Activated CD8-positive, alpha-beta memory T cell treated with anti-CD3 and anti-CD28 coated beads, Interleukin-2, amount 10 ng/mL, durations not matched to agents 7 days and 5 days (primary cell): Measurements from ENCODE around the gene MAB21L4. TPM values are rescaled to one million over a fixed set of nuclear protein-coding genes. Genes with fewer than 3 reads are reported as not detected.

Experiments
- ATAC-seq: fragments of 150-1000 bp; cut with Tn5 transposase; one replicate; pipeline ENCODE4 v1.10.0; 2021; ENCODE audit warnings: moderate library complexity
- CTCF ChIA-PET: fragments of 350-600 bp; sonication (Branson Sonifier 250); formaldehyde crosslinking; loops from one replicate; lab custom pipeline; 2021; ENCODE audit warnings: antibody characterized with exemption; lab: Charles Lee
- DNase-seq: peaks from one replicate; pipeline ENCODE4 v3.0.0-alpha.2; 2020
- H3K27ac Mint-ChIP-seq: one replicate; pipeline ENCODE4 v1.8.0; 2021; ENCODE audit warnings: mild to moderate bottlenecking, mixed read lengths
- H3K27me3 Mint-ChIP-seq: one replicate; pipeline ENCODE4 v1.8.0; 2021; ENCODE audit warnings: mixed read lengths
- H3K36me3 Mint-ChIP-seq: one replicate; pipeline ENCODE4 v1.8.0; 2021; ENCODE audit warnings: mild to moderate bottlenecking, mixed read lengths
- H3K4me1 Mint-ChIP-seq: one replicate; pipeline ENCODE4 v1.8.0; 2021; ENCODE audit warnings: mixed read lengths
- H3K4me3 Mint-ChIP-seq: one replicate; pipeline ENCODE4 v1.8.0; 2021; ENCODE audit warnings: mild to moderate bottlenecking, moderate library complexity, mixed read lengths
- H3K9me3 Mint-ChIP-seq: one replicate; pipeline ENCODE4 v1.8.0; 2022; ENCODE audit warnings: low read depth, mixed read lengths
- total RNA-seq, 2 experiments: library from RNA; stranded (reverse); gene quantifications; one replicate each; pipeline ENCODE4 v1.2.3, GENCODE V29; 2021

Gene MAB21L4
- total RNA-seq, 2 experiments from 2014 or later = not detected

GRCh38 chr2:240911641-240912265, 15.8 kb upstream of the MAB21L4 start:
- no peaks in the 10 kb centered on the region for H3K36me3 Mint-ChIP-seq
- DNase-seq = no peak
- H3K9me3 Mint-ChIP-seq = no peaks in the 10 kb centered on the region
- H3K4me3 Mint-ChIP-seq = no peak overlapping the region
- H3K4me1 Mint-ChIP-seq = no peaks in the 10 kb centered on the region
- CTCF ChIA-PET = interaction anchor here (1.4 kb wide), 1 partner anchor 116 kb away, joined by 3 read pairs; no protein-coding TSS in a partner anchor
- peaks cover 14% of the 10 kb centered on the region for H3K27me3 Mint-ChIP-seq
- H3K27ac Mint-ChIP-seq = no peak overlapping the region
- ATAC-seq = no peak

GRCh38 chr2:240909216-240909974, 13.4 kb upstream of the MAB21L4 start:
- DNase-seq = no peak
- no peaks in the 10 kb centered on the region for H3K4me1 Mint-ChIP-seq
- peaks cover 9% of the 10 kb centered on the region for H3K27me3 Mint-ChIP-seq
- H3K4me3 Mint-ChIP-seq = no peak overlapping the region
- H3K27ac Mint-ChIP-seq = no peak overlapping the region
- no peaks in the 10 kb centered on the region for H3K36me3 Mint-ChIP-seq
- CTCF ChIA-PET = no interaction called here
- no peaks in the 10 kb centered on the region for H3K9me3 Mint-ChIP-seq
- no peak for ATAC-seq

GRCh38 chr2:240906911-240907590, 11.1 kb upstream of the MAB21L4 start:
- Mint-ChIP-seq H3K9me3 (no peaks in the 10 kb centered on the region), H3K4me3 (no peak overlapping the region), H3K27me3 (peaks cover 7% of the 10 kb centered on the region), H3K36me3 (no peaks in the 10 kb centered on the region), H3K27ac (no peak overlapping the region), H3K4me1 (no peaks in the 10 kb centered on the region)
- ATAC-seq = no peak
- DNase-seq = no peak
- CTCF ChIA-PET = no interaction called here

GRCh38 chr2:240906141-240906910, 10.4 kb upstream of the MAB21L4 start, which contains the start of gene CROCC2:
CROCC2 (plus strand) TSS chr2:240906336; CDS start chr2:240906514, 178 bp downstream.
- H3K9me3 Mint-ChIP-seq = no peaks in the 10 kb centered on the region
- ATAC-seq (no peak), DNase-seq (no peak)
- no peak within 1 kb of the TSS for H3K4me3 Mint-ChIP-seq
- no peak within 1 kb of the TSS for H3K27ac Mint-ChIP-seq
- no peaks in the 10 kb centered on the region for H3K36me3 Mint-ChIP-seq
- CTCF ChIA-PET = no interaction called here
- H3K27me3 Mint-ChIP-seq = peaks cover 4% of the 10 kb centered on the region
- no peaks in the 10 kb centered on the region for H3K4me1 Mint-ChIP-seq

- no peaks in the 10 kb centered on the region for H3K4me1 Mint-ChIP-seq
- H3K27ac Mint-ChIP-seq = no peak overlapping the region
- no peaks in the 10 kb centered on the region for H3K36me3 Mint-ChIP-seq
- CTCF ChIA-PET = no interaction called here
- ATAC-seq = no peak
- no peaks in the 10 kb centered on the region for H3K9me3 Mint-ChIP-seq
- no peaks in the 10 kb centered on the region for H3K27me3 Mint-ChIP-seq
- no peak overlapping the region for H3K4me3 Mint-ChIP-seq
- DNase-seq = no peak
Observed at GRCh38 chr2:240905176-240905781, 9.3 kb upstream of the MAB21L4 start.

GRCh38 chr2:240904216-240905175, 8.5 kb upstream of the MAB21L4 start:
- DNase-seq (no peak), ATAC-seq (no peak)
- no peak overlapping the region for H3K4me3 Mint-ChIP-seq
- CTCF ChIA-PET = no interaction called here
- no peak overlapping the region for H3K27ac Mint-ChIP-seq
- H3K27me3 Mint-ChIP-seq = no peaks in the 10 kb centered on the region
- H3K36me3 Mint-ChIP-seq = no peaks in the 10 kb centered on the region
- no peaks in the 10 kb centered on the region for H3K4me1 Mint-ChIP-seq
- no peaks in the 10 kb centered on the region for H3K9me3 Mint-ChIP-seq

- no peak for DNase-seq
- no peaks in the 10 kb centered on the region for H3K27me3 Mint-ChIP-seq
- H3K36me3 Mint-ChIP-seq = no peaks in the 10 kb centered on the region
- H3K27ac Mint-ChIP-seq = no peak overlapping the region
- H3K9me3 Mint-ChIP-seq = no peaks in the 10 kb centered on the region
- H3K4me3 Mint-ChIP-seq = no peak overlapping the region
- H3K4me1 Mint-ChIP-seq = no peaks in the 10 kb centered on the region
- no peak for ATAC-seq
- CTCF ChIA-PET = no interaction called here
Observed at GRCh38 chr2:240903191-240904060, 7.5 kb upstream of the MAB21L4 start.

- no peaks in the 10 kb centered on the region for H3K36me3 Mint-ChIP-seq
- ATAC-seq (no peak), DNase-seq (no peak)
- H3K27ac Mint-ChIP-seq = no peak overlapping the region
- CTCF ChIA-PET = no interaction called here
- H3K4me1 Mint-ChIP-seq = no peaks in the 10 kb centered on the region
- H3K9me3 Mint-ChIP-seq = no peaks in the 10 kb centered on the region
- no peaks in the 10 kb centered on the region for H3K27me3 Mint-ChIP-seq
- H3K4me3 Mint-ChIP-seq = no peak overlapping the region
Observed at GRCh38 chr2:240902615-240903041, 6.7 kb upstream of the MAB21L4 start.

- Mint-ChIP-seq H3K27me3 (no peaks in the 10 kb centered on the region), H3K36me3 (no peaks in the 10 kb centered on the region), H3K4me3 (no peak overlapping the region), H3K9me3 (no peaks in the 10 kb centered on the region), H3K27ac (no peak overlapping the region), H3K4me1 (no peaks in the 10 kb centered on the region)
- DNase-seq (no peak), ATAC-seq (no peak)
- CTCF ChIA-PET = no interaction called here
Observed at GRCh38 chr2:240901986-240902614, 6.1 kb upstream of the MAB21L4 start.

GRCh38 chr2:240900141-240900860, 4.3 kb upstream of the MAB21L4 start:
- no peaks in the 10 kb centered on the region for H3K36me3 Mint-ChIP-seq
- H3K9me3 Mint-ChIP-seq = no peaks in the 10 kb centered on the region
- no peak overlapping the region for H3K27ac Mint-ChIP-seq
- no peak for DNase-seq
- no peaks in the 10 kb centered on the region for H3K4me1 Mint-ChIP-seq
- H3K4me3 Mint-ChIP-seq = no peak overlapping the region
- H3K27me3 Mint-ChIP-seq = no peaks in the 10 kb centered on the region
- ATAC-seq = no peak
- CTCF ChIA-PET = no interaction called here

- H3K9me3 Mint-ChIP-seq = no peaks in the 10 kb centered on the region
- no peak for ATAC-seq
Observed at GRCh38 chr2:240899468-240899865, 3.5 kb upstream of the MAB21L4 start.

More at GRCh38 chr2:240899468-240899865, 3.5 kb upstream of the MAB21L4 start:
- CTCF ChIA-PET = no interaction called here
- no peaks in the 10 kb centered on the region for H3K27me3 Mint-ChIP-seq
- H3K4me3 Mint-ChIP-seq = no peak overlapping the region
- no peak overlapping the region for H3K27ac Mint-ChIP-seq
- no peaks in the 10 kb centered on the region for H3K4me1 Mint-ChIP-seq
- H3K36me3 Mint-ChIP-seq = no peaks in the 10 kb centered on the region
- DNase-seq = no peak
